ENCODE measurements around the gene TTC3. TPM values are rescaled to one million over a fixed set of nuclear protein-coding genes. Genes with fewer than 3 reads are reported as not detected.

TTC3 gene
- total and polyA plus RNA-seq, 2 of the 13 experiments (the other 11 are each of a cell fraction or from before 2014, with no cell fraction given) = 55.7 to 108 TPM

GRCh38 chr21:37093977-37094376, 20.9 kb downstream of the TTC3 start:
- H3K36me3 ChIP-seq (replicated peaks in 1 of 2; ENCODE audit: control insufficient read depth in 1 of 2, insufficient read depth in 2 of 2, low read length in 2 of 2) = peaks cover 17 to 63% of the 10 kb centered on the region in 2 experiments
- no peak overlapping the region for H3K9ac ChIP-seq (ENCODE audit: insufficient read depth, low read depth, low read length)
- ChIA-PET CTCF (ENCODE audit: low intra/inter-chr PET ratio, low total read pairs) (no interaction called here), POLR2A (no interaction called here)
- no peak overlapping the region for H2AFZ ChIP-seq (ENCODE audit: low read length)
- no peaks in the 10 kb centered on the region; a peak in 1 of 5 replicates for H3K27me3 ChIP-seq (ENCODE audit: control insufficient read depth in 1 of 2, insufficient read depth in 2 of 2, low read length in 2 of 2)
- no TSS peak for BruUV-seq (replicated peaks)
- H3K79me2 ChIP-seq (ENCODE audit: insufficient read depth, low read length) = peaks cover 32% of the 10 kb centered on the region
- H3K4me3 ChIP-seq (replicated peaks in 1 of 3; ENCODE audit: insufficient read depth in 1 of 3, low read depth in 2 of 3, low read length in 3 of 3) = no peak overlapping the region
- DNase-seq (ENCODE audit: low spot score) (no peak), FAIRE-seq (no peak), ATAC-seq (no peak)
- H3K4me1 ChIP-seq (ENCODE audit: insufficient read depth, low read length) = no peaks in the 10 kb centered on the region
- peaks cover 4% of the 10 kb centered on the region; the same call in 1 of the 2 replicates for H4K20me1 ChIP-seq (ENCODE audit: insufficient read depth, low read length)
- no peaks in the 10 kb centered on the region for H3K9me3 ChIP-seq (ENCODE audit: low read length)
- TF ChIP-seq SUZ12 (IDR thresholded peaks at IDR 0.05; ENCODE audit: low read depth, low read length) (no peak), MAFF (IDR thresholded peaks at IDR 0.05; ENCODE audit: low read depth, low read length) (0 out of 2 replicates have a peak, but pooled peaks have one; percentile 8), MAFK (conservative IDR thresholded peaks at IDR 0.05 in 1 of 2, IDR thresholded peaks at IDR 0.05 in 1 of 2; ENCODE audit: low read length in 2 of 2) (peak; percentile 17 to 53; a peak in 2 of 4 replicates), ZNF773 (CRISPR knock-in tag; IDR thresholded peaks at IDR 0.05; ENCODE audit: borderline replicate concordance) (no peak)
- no peak overlapping the region for H3K4me2 ChIP-seq (ENCODE audit: low read depth, low read length)
- in situ Hi-C loops (cut with HindIII; ENCODE audit: extremely low pct_ligation_motif_present, low pct_unique_long_range_greater_than_20kb) = no loop called here
- intact Hi-C loops (cut with micrococcal nuclease; ENCODE audit: unreplicated experiment) = no loop called here
- H3K27ac ChIP-seq (ENCODE audit: extremely low read length, insufficient read depth, low read length) = no peak overlapping the region

- TF ChIP-seq RBM22 (optimal IDR thresholded peaks at IDR 0.05; ENCODE audit: low read length) (peak; percentile 67), SATB2 (CRISPR knock-in tag; IDR thresholded peaks at IDR 0.05) (no peak)
- intact Hi-C loops (cut with micrococcal nuclease; ENCODE audit: unreplicated experiment) = no loop called here
- 100% methylated on average over 4 of the region's 4 CpGs for WGBS (ENCODE audit: low lambda C conversion rate)
- Histone ChIP-seq H3K27me3 (ENCODE audit: control insufficient read depth in 1 of 2, insufficient read depth in 2 of 2, low read length in 2 of 2) (no peaks in the 10 kb centered on the region; a peak in 1 of 5 replicates), H3K79me2 (ENCODE audit: insufficient read depth, low read length) (peaks cover 16% of the 10 kb centered on the region), H3K4me1 (ENCODE audit: insufficient read depth, low read length) (peaks cover 4% of the 10 kb centered on the region; the same call in 1 of the 2 replicates), H3K4me3 (replicated peaks in 1 of 3; ENCODE audit: insufficient read depth in 1 of 3, low read depth in 2 of 3, low read length in 3 of 3) (no peak overlapping the region), H3K27ac (ENCODE audit: extremely low read length, insufficient read depth, low read length) (no peak overlapping the region), H3K36me3 (replicated peaks in 1 of 2; ENCODE audit: control insufficient read depth in 1 of 2, insufficient read depth in 2 of 2, low read length in 2 of 2) (peaks cover 17 to 60% of the 10 kb centered on the region in 2 experiments), H3K9me3 (ENCODE audit: low read length) (no peaks in the 10 kb centered on the region), H3K9ac (ENCODE audit: insufficient read depth, low read depth, low read length) (no peak overlapping the region), H4K20me1 (ENCODE audit: insufficient read depth, low read length) (no peaks in the 10 kb centered on the region; the same call in 1 of the 2 replicates), H2AFZ (ENCODE audit: low read length) (no peak overlapping the region), H3K4me2 (ENCODE audit: low read depth, low read length) (no peak overlapping the region)
- FAIRE-seq (no peak), ATAC-seq (no peak), DNase-seq (ENCODE audit: low spot score) (no peak)
- POLR2A ChIA-PET = no interaction called here
- in situ Hi-C loops (cut with HindIII; ENCODE audit: extremely low pct_ligation_motif_present, low pct_unique_long_range_greater_than_20kb) = no loop called here
- CTCF ChIA-PET (ENCODE audit: low intra/inter-chr PET ratio, low total read pairs) = no interaction called here
- BruUV-seq (replicated peaks) = no TSS peak
Measured at GRCh38 chr21:37095821-37096220, 22.8 kb downstream of the TTC3 start.

Measured in HepG2 (cell line).